Measurements from ENCODE around the gene OTP. TPM values are rescaled to one million over a fixed set of nuclear protein-coding genes. Genes with fewer than 3 reads are reported as not detected.
"Not testable (repeated sequence)": the region's sequence is repeated elsewhere in the genome, so short reads cannot be mapped to it uniquely, and the experiment has no call there.

OTP gene
- total RNA-seq, 1 donor from 2014 or later, result not detected

- no peak for DNase-seq (ENCODE audit: low spot score in 2 of 2, unreplicated experiment in 2 of 2)
- Mint-ChIP-seq H3K4me1 (peaks cover 12% of the 10 kb centered on the region), H3K4me3 (no peak overlapping the region), H3K9me3 (no peaks in the 10 kb centered on the region), H3K27me3 (ENCODE audit: low read depth) (peaks cover 97% of the 10 kb centered on the region), H3K27ac (no peak overlapping the region), H3K36me3 (no peaks in the 10 kb centered on the region)
- TF ChIP-seq, protein P1, sequence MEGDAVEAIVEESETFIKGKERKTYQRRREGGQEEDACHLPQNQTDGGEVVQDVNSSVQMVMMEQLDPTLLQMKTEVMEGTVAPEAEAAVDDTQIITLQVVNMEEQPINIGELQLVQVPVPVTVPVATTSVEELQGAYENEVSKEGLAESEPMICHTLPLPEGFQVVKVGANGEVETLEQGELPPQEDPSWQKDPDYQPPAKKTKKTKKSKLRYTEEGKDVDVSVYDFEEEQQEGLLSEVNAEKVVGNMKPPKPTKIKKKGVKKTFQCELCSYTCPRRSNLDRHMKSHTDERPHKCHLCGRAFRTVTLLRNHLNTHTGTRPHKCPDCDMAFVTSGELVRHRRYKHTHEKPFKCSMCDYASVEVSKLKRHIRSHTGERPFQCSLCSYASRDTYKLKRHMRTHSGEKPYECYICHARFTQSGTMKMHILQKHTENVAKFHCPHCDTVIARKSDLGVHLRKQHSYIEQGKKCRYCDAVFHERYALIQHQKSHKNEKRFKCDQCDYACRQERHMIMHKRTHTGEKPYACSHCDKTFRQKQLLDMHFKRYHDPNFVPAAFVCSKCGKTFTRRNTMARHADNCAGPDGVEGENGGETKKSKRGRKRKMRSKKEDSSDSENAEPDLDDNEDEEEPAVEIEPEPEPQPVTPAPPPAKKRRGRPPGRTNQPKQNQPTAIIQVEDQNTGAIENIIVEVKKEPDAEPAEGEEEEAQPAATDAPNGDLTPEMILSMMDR (IDR thresholded peaks at IDR 0.05; ENCODE audit: unreplicated experiment), result no peak
These were observed 10.4 kb downstream of the OTP start for GRCh38 chr5:77627869-77628674.

- TF ChIP-seq, protein P1 (IDR thresholded peaks at IDR 0.05; ENCODE audit: unreplicated experiment), result no peak
- DNase-seq (ENCODE audit: low spot score in 2 of 2, unreplicated experiment in 2 of 2), result no peak
- Mint-ChIP-seq H3K27ac (no peak overlapping the region), H3K4me1 (no peaks in the 10 kb centered on the region), H3K4me3 (no peak overlapping the region), H3K9me3 (no peaks in the 10 kb centered on the region), H3K36me3 (no peaks in the 10 kb centered on the region), H3K27me3 (ENCODE audit: low read depth) (peaks cover 91% of the 10 kb centered on the region)
These were observed 15.2 kb downstream of the OTP start for GRCh38 chr5:77623203-77623740.

- Mint-ChIP-seq H3K4me3 (no peak overlapping the region), H3K4me1 (no peaks in the 10 kb centered on the region), H3K9me3 (no peaks in the 10 kb centered on the region), H3K36me3 (no peaks in the 10 kb centered on the region), H3K27ac (no peak overlapping the region), H3K27me3 (ENCODE audit: low read depth) (peaks cover 88% of the 10 kb centered on the region)
- TF ChIP-seq, protein P1 (IDR thresholded peaks at IDR 0.05; ENCODE audit: unreplicated experiment), result no peak
- no peak for DNase-seq (ENCODE audit: low spot score in 2 of 2, unreplicated experiment in 2 of 2)
These were observed 17.1 kb downstream of the OTP start for GRCh38 chr5:77621440-77621839.

- Mint-ChIP-seq H3K9me3 (no peaks in the 10 kb centered on the region), H3K36me3 (no peaks in the 10 kb centered on the region), H3K4me1 (no peaks in the 10 kb centered on the region), H3K27me3 (ENCODE audit: low read depth) (peaks cover 81% of the 10 kb centered on the region), H3K4me3 (no peak overlapping the region), H3K27ac (no peak overlapping the region)
- TF ChIP-seq, protein P1 (IDR thresholded peaks at IDR 0.05; ENCODE audit: unreplicated experiment), result no peak
- no peak for DNase-seq (ENCODE audit: low spot score in 2 of 2, unreplicated experiment in 2 of 2)
These were observed 18.1 kb downstream of the OTP start for GRCh38 chr5:77620405-77620804.

DNA sequence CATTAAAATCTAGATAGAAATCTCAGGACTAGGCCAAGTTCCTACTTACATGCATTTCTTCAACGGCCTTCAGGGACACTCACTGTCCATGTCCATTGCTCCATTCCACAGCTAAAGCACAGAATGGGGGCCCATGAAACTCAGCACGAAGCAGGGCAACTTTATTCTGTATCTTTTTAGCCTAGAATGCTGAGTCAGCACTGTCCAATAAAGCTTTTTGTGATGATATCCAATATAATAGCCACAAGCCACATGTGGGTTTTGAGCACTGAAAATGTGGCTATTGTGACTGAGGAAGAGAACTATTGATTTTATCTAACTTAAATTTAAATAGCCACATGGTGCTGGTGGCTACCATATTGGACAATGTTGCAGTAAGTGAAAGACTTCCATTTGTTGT, 21.6 kb downstream of the OTP start:
- Mint-ChIP-seq H3K9me3 (peaks cover 4% of the 10 kb centered on the region), H3K27me3 (ENCODE audit: low read depth) (peaks cover 52% of the 10 kb centered on the region), H3K4me3 (no peak overlapping the region), H3K4me1 (no peaks in the 10 kb centered on the region), H3K27ac (no peak overlapping the region), H3K36me3 (no peaks in the 10 kb centered on the region)
- TF ChIP-seq, protein P1 (IDR thresholded peaks at IDR 0.05; ENCODE audit: unreplicated experiment), result no peak
- DNase-seq (ENCODE audit: low spot score in 2 of 2, unreplicated experiment in 2 of 2), result no peak

GRCh38 chr5:77608927-77609326, 29.6 kb downstream of the OTP start:
- DNase-seq (ENCODE audit: low spot score in 2 of 2, unreplicated experiment in 2 of 2); H3K4me1 Mint-ChIP-seq; H3K4me3 Mint-ChIP-seq; H3K27ac Mint-ChIP-seq; H3K36me3 Mint-ChIP-seq: not testable (repeated sequence)
- Mint-ChIP-seq H3K27me3 (ENCODE audit: low read depth) (peaks cover 41% of the 10 kb centered on the region), H3K9me3 (peaks cover 15% of the 10 kb centered on the region)

All from mesothelial cell of epicardium (in vitro differentiated cells).